ENCODE data around the gene PIK3AP1.

DNA sequence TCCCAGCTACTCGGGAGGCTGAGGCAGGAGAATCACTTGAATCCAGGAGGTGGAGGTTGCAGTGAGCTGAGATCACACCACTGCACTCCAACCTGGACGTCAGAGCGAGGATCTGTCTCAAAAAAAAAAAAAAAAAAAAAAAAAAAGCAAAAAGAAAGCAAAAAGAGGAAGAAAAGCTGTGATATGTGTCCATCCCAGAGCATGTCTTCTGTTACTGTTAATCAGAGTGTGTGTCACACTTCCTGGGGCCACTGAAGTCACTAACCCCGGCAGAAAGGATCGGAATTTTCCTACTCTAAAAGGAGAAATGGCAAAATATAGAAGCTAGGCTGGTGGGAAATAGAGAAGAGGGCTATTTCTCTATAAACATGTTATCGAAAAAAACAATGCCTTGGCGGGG is 11.9 kb downstream of the PIK3AP1 start:
- TF ChIP-seq POLR2A (IDR thresholded peaks at IDR 0.05): no peak
- TF ChIP-seq, protein P1, sequence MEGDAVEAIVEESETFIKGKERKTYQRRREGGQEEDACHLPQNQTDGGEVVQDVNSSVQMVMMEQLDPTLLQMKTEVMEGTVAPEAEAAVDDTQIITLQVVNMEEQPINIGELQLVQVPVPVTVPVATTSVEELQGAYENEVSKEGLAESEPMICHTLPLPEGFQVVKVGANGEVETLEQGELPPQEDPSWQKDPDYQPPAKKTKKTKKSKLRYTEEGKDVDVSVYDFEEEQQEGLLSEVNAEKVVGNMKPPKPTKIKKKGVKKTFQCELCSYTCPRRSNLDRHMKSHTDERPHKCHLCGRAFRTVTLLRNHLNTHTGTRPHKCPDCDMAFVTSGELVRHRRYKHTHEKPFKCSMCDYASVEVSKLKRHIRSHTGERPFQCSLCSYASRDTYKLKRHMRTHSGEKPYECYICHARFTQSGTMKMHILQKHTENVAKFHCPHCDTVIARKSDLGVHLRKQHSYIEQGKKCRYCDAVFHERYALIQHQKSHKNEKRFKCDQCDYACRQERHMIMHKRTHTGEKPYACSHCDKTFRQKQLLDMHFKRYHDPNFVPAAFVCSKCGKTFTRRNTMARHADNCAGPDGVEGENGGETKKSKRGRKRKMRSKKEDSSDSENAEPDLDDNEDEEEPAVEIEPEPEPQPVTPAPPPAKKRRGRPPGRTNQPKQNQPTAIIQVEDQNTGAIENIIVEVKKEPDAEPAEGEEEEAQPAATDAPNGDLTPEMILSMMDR (IDR thresholded peaks at IDR 0.05): no peak

All from right lobe of liver (tissue), 4 donors.